Measurements from ENCODE around the gene CLEC6A. TPM values are rescaled to one million over a fixed set of nuclear protein-coding genes. Genes with fewer than 3 reads are reported as not detected.
"Not testable (repeated sequence)": the region's sequence is repeated elsewhere in the genome, so short reads cannot be mapped to it uniquely, and the experiment has no call there.

Gene CLEC6A
- total RNA-seq = not detected

DNA sequence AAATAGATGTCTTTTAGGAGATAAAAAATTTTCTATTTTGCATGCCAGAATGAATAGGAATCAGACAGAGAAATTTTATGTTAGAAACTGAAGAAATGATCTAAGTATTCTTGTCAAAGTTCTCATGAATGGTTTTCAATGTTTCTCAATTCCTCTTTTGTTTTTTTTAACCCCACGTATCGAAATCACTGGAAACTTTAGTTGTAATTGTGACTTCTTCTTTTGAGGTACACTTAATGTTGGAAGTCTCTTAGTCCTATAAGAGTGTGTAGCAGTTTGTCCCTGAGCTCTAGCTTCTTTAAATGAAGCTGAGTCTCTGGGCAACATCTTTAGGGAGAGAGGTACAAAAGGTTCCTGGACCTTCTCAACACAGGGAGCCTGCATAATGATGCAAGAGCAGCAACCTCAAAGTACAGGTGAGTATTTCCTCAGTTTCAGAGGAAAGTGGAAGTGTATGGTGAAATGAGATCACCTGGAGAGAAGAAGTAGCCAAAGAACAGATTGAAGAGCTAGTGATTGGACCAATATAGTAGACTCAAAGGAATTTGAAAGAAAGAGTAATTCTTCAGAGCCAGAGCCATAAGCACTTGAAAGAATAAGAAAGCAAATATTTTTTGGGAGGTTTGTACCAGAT is at the start of gene CLEC6A:
Gene CLEC6A (plus strand): TSS at position 236 of the 634 bp plus-strand sequence. CDS start 150 bp downstream, at position 386.
- Mint-ChIP-seq H3K27me3 (peaks cover 52% of the 10 kb centered on the region), H3K9me3 (no peaks in the 10 kb centered on the region), H3K27ac (no peak within 1 kb of the TSS), H3K36me3 (no peaks in the 10 kb centered on the region), H3K4me1 (peaks cover 4% of the 10 kb centered on the region), H3K4me3 (no peak within 1 kb of the TSS)
- DNase-seq = no peak

DNA sequence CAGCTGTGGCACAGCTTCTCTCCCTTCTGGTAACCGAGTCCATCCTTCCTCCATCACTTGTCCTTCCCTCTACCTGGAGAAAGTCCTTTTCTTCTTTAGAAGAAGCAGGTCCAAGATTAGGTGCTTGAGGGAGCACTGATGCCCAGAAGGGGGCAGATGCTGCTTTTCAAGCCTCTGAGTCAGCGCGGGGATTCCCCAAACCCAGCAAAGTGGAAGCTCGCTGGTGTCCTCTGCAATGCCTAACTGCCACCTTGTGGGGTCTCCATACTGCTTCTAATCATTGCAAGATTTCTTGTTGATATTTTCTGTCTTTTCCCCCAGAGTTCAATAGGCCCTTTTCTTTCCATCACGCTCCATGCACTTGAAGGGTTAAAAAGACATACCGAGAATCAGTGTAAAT is 36.2 kb upstream of the CLEC6A start:
- H3K27me3 Mint-ChIP-seq, H3K27ac Mint-ChIP-seq, H3K4me3 Mint-ChIP-seq, H3K9me3 Mint-ChIP-seq, DNase-seq, H3K4me1 Mint-ChIP-seq, H3K36me3 Mint-ChIP-seq: not testable (repeated sequence)

DNA sequence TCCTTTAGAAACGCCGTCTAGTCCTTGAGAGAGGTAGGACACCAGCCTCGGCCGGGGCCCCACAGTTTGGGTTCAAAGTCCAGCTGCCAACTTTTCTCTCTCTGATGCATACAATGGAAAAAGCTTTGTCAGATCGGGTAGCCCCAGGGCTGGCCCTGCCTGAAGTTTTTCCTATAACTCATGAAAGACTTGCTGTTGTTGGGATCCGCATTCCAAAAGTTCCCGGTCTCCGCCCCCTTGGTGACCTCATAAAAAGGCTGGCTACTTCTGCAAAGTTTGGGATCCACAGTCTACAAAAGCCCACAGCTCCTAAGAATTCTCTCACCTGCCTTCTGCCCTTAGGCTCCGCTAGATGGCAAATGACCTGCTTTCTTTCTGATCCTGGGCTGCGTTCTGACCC is 35.3 kb upstream of the CLEC6A start:
- Mint-ChIP-seq H3K9me3 (no peaks in the 10 kb centered on the region), H3K36me3 (no peaks in the 10 kb centered on the region), H3K27me3 (no peaks in the 10 kb centered on the region), H3K4me3 (no peak overlapping the region), H3K4me1 (no peaks in the 10 kb centered on the region), H3K27ac (no peak overlapping the region)
- DNase-seq = no peak

DNA sequence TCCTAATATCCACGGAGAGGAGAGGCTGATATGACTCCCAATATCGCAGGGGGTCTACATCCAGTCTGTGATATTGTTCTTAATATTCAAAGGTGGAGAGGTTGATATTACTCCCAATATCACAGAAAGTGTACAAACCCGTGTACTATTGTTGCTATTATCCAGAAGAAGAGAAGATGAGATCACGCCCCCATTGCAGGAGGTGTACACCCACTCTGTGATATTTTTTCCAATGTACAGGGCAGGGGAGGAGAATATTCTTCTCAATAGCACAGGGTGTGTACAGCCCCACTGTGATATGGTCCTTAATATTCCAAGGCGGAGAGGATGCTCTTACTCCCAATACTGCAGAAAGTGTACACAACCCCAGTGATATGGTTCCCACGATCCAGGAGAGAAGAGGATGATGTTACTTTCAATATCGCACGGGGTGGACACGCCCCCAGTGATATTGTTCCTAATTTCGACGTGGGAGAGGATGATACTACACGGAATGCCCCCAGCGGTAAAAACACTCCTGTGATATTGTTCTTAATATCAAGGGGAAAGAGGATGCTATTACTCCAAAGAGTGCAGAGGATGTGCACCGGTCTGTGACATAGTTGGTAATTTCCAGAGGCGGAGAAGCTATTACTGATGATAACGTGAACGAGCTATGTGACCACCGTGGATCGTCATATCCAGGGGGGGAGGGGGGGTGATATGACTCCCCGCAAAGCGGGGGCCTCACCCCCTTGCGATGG is 11.1 kb upstream of the CLEC6A start:
- DNase-seq, H3K27ac Mint-ChIP-seq, H3K27me3 Mint-ChIP-seq, H3K4me3 Mint-ChIP-seq, H3K9me3 Mint-ChIP-seq, H3K36me3 Mint-ChIP-seq, H3K4me1 Mint-ChIP-seq: not testable (repeated sequence)

DNA sequence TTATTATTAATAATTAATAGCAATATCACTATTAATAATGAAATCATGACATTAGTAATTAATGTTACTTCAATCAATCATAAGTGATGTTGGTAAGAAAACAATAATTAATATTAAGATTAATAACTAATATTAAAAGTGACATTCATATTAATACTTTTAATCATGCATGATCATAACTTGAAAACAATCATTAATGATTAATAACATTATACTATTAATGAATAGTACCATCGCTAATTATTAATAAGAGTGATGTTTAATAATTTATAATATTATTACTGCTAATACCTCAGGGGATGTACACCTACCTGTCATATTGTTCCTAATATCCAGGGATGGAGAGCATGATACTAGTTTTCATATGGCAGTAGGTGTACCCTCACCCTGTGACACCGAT is 10.0 kb upstream of the CLEC6A start:
- Mint-ChIP-seq H3K36me3 (no peaks in the 10 kb centered on the region), H3K27ac (no peak overlapping the region), H3K27me3 (no peaks in the 10 kb centered on the region), H3K9me3 (no peaks in the 10 kb centered on the region), H3K4me3 (no peak overlapping the region), H3K4me1 (no peaks in the 10 kb centered on the region)
- no peak for DNase-seq

DNA sequence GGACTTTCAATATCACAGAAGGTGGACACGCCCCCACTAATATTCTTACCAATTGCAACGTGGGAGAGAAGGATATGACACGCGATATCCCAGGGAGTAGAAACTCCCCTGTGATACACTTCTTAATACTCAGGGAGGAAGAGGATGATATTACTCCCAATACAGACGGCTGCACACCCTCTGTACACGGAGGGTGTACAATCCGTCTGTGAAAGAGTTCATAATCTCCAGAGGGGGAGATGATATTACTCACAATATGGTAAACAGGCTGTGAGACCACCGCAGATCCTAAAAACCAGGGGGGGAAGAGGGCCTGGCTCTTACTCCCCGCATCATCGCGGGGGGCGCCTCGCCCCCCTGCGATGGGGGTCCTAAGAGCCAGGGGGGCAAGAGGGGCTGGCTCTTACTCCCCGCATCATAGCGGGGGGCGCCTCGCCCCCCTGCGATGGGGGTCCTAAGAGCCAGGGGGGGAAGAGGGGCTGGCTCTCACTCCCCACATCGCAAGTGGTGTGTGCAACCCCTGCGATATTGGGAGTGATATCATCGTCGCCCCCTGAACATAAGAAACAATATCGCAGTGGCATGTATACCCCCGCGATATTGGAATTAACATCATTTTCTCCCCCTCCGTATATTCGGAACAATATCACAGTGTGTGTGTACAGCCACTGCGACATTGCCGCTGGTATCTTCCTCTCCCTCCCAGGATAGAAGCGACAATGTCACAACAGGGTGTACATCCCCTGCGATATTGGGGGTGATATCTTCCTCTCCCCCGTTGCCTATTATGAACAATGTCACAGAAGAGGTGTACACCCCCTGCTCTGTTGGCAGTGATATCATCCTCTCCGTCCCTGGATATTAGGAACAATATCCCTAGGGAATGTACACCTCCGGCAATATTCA is 8.9 kb upstream of the CLEC6A start:
- Mint-ChIP-seq H3K4me1 (no peaks in the 10 kb centered on the region), H3K4me3 (no peak overlapping the region), H3K9me3 (no peaks in the 10 kb centered on the region), H3K27me3 (no peaks in the 10 kb centered on the region), H3K27ac (no peak overlapping the region), H3K36me3 (no peaks in the 10 kb centered on the region)
- DNase-seq = no peak

DNA sequence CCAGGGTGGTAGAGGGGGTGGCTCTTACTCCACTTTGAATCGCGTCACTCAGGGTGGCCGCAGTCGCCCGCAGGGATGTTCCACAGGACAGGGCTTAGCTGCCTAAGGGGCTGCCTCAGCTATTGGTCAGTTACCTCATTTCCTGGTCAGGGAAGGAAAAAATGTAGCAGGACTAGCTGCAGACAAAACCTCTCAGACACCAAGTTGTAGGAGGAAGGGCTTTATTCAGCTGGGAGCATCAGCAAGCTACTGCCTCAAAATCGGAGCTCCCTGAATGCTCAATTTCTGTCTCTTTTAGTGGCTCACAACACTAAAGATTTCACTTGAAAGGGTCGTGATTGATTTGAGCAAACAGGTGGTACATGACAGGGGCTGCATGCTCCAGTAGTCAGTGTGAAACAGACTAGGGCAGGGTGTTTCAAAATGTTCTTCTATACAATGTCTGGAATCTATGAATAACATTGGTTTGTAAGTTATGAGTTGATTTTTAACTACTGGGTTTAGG is 6.4 kb upstream of the CLEC6A start:
- no peak for DNase-seq
- Mint-ChIP-seq H3K4me1 (peaks cover 4% of the 10 kb centered on the region), H3K27me3 (peaks cover 12% of the 10 kb centered on the region), H3K9me3 (no peaks in the 10 kb centered on the region), H3K4me3 (no peak overlapping the region), H3K27ac (no peak overlapping the region), H3K36me3 (no peaks in the 10 kb centered on the region)

DNA sequence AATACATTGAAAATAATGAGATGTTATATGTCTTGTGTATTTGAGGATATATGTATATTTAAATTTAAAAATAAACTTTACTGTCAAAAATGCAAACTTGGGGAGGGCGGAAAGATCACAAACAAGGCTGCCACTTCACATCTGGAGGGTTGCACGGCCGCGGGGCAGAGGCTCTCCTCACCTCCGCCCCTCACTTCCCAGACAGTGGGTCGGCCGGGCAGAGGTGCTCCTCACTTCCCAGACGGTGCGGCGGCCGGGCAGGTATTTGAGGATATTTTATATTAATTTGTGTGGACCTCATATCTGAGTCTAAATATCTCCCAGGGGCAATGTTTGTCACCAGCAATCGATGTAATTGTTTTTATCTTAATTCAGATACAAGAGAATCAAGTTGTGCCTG is 3.7 kb upstream of the CLEC6A start:
- Mint-ChIP-seq H3K9me3 (no peaks in the 10 kb centered on the region), H3K27ac (no peak overlapping the region), H3K27me3 (peaks cover 30% of the 10 kb centered on the region), H3K4me1 (peaks cover 4% of the 10 kb centered on the region), H3K36me3 (no peaks in the 10 kb centered on the region), H3K4me3 (no peak overlapping the region)
- DNase-seq = no peak

DNA sequence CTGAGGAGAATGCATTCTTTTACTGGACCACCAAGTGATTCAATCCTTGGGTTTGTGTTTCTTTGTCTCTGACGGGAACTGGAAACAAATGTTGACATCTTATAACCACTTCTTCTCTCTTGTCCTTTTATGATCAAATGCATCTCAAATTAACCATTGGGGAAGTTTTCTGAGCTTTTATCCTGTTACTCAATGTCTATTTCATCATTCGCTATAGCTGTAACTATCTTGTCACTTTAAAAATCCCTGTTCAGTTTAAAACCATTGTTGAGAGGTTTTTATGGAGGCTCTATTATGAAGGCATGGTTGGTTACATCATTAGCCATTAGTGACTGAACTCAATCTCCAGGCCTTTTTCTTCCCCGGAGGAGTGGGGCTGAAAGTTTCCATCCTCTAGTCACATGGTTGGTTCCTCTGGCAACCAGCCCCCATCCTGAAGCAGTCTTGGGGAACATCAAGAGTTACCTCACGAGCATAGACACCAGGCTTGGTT is 2.7 kb upstream of the CLEC6A start:
- no peak for DNase-seq
- H3K27ac Mint-ChIP-seq = no peak overlapping the region
- H3K4me1 Mint-ChIP-seq = peaks cover 4% of the 10 kb centered on the region
- no peaks in the 10 kb centered on the region for H3K9me3 Mint-ChIP-seq
- H3K4me3 Mint-ChIP-seq = no peak overlapping the region
- H3K27me3 Mint-ChIP-seq = peaks cover 39% of the 10 kb centered on the region
- H3K36me3 Mint-ChIP-seq = no peaks in the 10 kb centered on the region

DNA sequence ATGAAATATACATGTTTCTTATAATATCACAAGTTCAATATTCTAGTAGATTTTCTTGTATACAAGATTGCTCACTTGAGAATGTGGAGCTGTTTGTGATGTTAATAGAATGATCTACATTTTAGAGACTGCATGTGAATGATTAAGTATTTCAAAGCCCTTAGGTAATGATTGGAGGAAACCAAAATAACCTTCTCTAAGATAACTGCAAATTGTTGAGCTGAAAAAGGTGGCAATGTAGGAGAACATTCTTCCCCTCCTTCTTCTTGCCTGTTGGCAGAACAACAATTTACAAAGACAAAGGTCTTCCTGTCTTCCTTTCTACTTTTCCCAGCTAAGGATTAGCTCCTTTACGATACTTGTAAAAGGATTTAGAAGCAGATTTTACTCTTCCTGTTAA is 2.0 kb upstream of the CLEC6A start:
- peaks cover 4% of the 10 kb centered on the region for H3K4me1 Mint-ChIP-seq
- H3K27me3 Mint-ChIP-seq = peaks cover 46% of the 10 kb centered on the region
- no peak overlapping the region for H3K4me3 Mint-ChIP-seq
- DNase-seq = no peak
- no peaks in the 10 kb centered on the region for H3K36me3 Mint-ChIP-seq
- H3K9me3 Mint-ChIP-seq = no peaks in the 10 kb centered on the region
- no peak overlapping the region for H3K27ac Mint-ChIP-seq

DNA sequence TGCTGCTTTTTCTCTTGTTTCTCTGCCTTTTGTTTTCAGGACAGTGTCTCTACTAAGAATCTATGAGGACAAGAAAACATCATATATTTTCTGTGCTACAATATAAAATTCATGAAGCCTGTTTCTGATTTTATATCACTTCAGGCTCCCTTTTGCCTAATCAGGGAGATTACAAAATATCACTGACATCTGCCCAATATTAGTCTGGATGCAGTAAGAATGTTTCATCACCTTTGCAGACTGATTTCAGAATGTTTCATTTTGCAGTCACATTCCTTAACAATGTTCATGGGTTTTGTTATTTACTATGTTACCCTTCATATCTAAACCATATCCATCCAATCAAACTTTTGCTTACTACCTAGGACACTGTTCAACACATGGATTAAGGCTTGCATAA is 491 bp upstream of the CLEC6A start:
- no peaks in the 10 kb centered on the region for H3K9me3 Mint-ChIP-seq
- H3K4me3 Mint-ChIP-seq = no peak overlapping the region
- H3K27ac Mint-ChIP-seq = no peak overlapping the region
- peaks cover 4% of the 10 kb centered on the region for H3K4me1 Mint-ChIP-seq
- peaks cover 50% of the 10 kb centered on the region for H3K27me3 Mint-ChIP-seq
- DNase-seq = no peak
- no peaks in the 10 kb centered on the region for H3K36me3 Mint-ChIP-seq

DNA sequence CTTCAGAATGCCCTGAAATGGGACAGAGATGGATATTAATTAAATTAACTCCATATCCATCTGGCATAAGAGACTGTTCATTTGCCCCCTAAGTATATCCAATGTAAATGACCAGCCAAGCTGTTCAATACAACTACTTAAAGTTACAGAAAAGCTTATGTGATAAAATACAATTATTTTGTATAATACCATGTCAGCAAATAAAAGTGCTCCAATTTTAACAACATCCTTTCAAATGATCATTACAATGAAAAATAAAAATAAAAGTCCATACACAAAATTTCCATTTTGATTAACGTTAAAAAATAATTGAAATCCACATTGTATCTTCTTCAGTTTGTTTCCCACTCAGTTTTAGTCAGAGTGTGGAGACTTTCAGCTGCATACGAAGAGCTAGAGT is 5.7 kb downstream of the CLEC6A start:
- peaks cover 26% of the 10 kb centered on the region for H3K27me3 Mint-ChIP-seq
- DNase-seq = no peak
- no peaks in the 10 kb centered on the region for H3K9me3 Mint-ChIP-seq
- no peak overlapping the region for H3K4me3 Mint-ChIP-seq
- no peak overlapping the region for H3K27ac Mint-ChIP-seq
- peaks cover 6% of the 10 kb centered on the region for H3K4me1 Mint-ChIP-seq
- no peaks in the 10 kb centered on the region for H3K36me3 Mint-ChIP-seq

DNA sequence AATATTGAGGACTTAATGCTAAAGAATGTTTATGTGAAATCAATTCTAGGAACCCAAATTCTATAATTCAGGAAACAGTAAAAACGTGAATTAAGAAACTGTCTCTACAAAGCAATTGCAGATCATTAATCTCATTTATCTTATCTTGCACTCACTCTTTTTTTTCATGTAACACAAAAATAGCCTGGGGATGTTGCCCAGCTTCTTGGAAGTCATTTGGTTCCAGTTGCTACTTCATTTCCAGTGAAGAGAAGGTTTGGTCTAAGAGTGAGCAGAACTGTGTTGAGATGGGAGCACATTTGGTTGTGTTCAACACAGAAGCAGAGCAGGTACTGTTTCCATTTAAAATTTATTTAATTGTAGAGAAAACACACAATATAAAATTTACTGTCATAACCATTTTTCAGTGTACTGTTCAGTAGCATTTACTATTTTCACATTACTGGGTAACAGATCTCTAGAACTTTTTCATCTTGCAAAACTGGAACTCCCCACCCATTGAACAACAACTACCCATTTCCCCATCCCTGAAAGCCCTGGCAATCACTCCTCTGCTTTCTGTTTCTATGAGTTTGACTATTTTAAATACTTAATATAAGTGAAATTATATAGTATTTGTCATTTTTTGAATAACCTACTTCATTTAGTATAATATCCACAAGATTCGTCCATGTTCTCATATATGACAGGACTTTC is 9.7 kb downstream of the CLEC6A start:
- peaks cover 8% of the 10 kb centered on the region for H3K9me3 Mint-ChIP-seq
- no peak overlapping the region for H3K27ac Mint-ChIP-seq

DNA sequence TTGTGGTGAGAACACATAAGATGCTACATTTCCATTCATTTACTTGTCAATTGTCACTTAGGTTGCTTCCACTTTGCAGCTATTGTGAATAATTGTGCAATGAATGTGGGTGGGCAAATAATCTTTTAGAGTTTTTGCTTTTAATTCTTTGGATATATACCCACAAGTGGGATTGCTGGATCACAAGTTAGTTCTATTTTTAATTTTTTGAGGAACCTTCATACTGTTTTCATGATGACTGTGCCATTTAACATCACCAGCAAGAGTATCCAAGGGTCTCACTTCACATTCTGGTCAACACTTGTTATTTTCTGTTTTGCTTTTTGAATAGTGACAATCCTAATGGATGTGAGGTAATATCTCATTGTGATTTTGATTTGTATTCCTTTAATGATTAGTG is 10.5 kb downstream of the CLEC6A start:
- no peak for DNase-seq
- peaks cover 6% of the 10 kb centered on the region for H3K4me1 Mint-ChIP-seq
- peaks cover 29% of the 10 kb centered on the region for H3K27me3 Mint-ChIP-seq
- H3K27ac Mint-ChIP-seq = no peak overlapping the region
- no peak overlapping the region for H3K4me3 Mint-ChIP-seq
- H3K36me3 Mint-ChIP-seq = peaks cover 5% of the 10 kb centered on the region
- peaks cover 8% of the 10 kb centered on the region for H3K9me3 Mint-ChIP-seq

More for the DNA sequence above, 9.7 kb downstream of the CLEC6A start:
- Mint-ChIP-seq H3K4me3 (no peak overlapping the region), H3K27me3 (peaks cover 24% of the 10 kb centered on the region), H3K4me1 (peaks cover 6% of the 10 kb centered on the region), H3K36me3 (peaks cover 5% of the 10 kb centered on the region)
- no peak for DNase-seq

Data from activated naive CD8-positive, alpha-beta T cell treated with anti-CD3 and anti-CD28 coated beads for 36 hours (primary cell).